Epithelial cell of esophagus (primary cell): ENCODE data around the gene EFHC1.

ENCODE experiments used
- DNase-seq: peaks from one replicate; pipeline ENCODE4 v3.0.0; 2010; ENCODE audit warnings: low read depth
- H3K4me3 ChIP-seq: 2 replicates; pipeline ENCODE4 v1.5.1; 2011; ENCODE audit warnings: mild to moderate bottlenecking, low read length, control low read depth
- CTCF ChIP-seq: IDR thresholded peaks from 2 replicates; pipeline ENCODE4 v1.5.1; 2011; ENCODE audit warnings: low read depth, mild to moderate bottlenecking, low read length, control low read depth, inconsistent platforms; ENCODE audit not compliant: insufficient read depth; ENCODE audit errors: missing control alignments

EFHC1 gene

GRCh38 chr6:52518279-52518945 is 98.3 kb downstream of the EFHC1 start:
- no peak overlapping the region for H3K4me3 ChIP-seq
- no peak for DNase-seq
- no peak for TF ChIP-seq CTCF

GRCh38 chr6:52519618-52520017 is 99.5 kb downstream of the EFHC1 start:
- TF ChIP-seq CTCF, result no peak
- H3K4me3 ChIP-seq, result no peak overlapping the region
- peak; percentile 45 for DNase-seq

- no peak overlapping the region for H3K4me3 ChIP-seq
- DNase-seq, result no peak
- TF ChIP-seq CTCF, result no peak
These were observed 102.0 kb downstream of the EFHC1 start for GRCh38 chr6:52522151-52522626.

GRCh38 chr6:52522655-52523054 is 102.5 kb downstream of the EFHC1 start:
- no peak overlapping the region for H3K4me3 ChIP-seq
- no peak for TF ChIP-seq CTCF
- DNase-seq, result no peak

GRCh38 chr6:52523378-52524142 is 103.4 kb downstream of the EFHC1 start:
- TF ChIP-seq CTCF, result no peak
- DNase-seq, result peak; percentile 71
- no peak overlapping the region for H3K4me3 ChIP-seq

- no peak for DNase-seq
- TF ChIP-seq CTCF, result no peak
- H3K4me3 ChIP-seq, result no peak overlapping the region
These were observed 104.8 kb downstream of the EFHC1 start for GRCh38 chr6:52524918-52525317.
